Measurements from ENCODE around the gene PHF13. TPM values are rescaled to one million over a fixed set of nuclear protein-coding genes. Genes with fewer than 3 reads are reported as not detected.
"Not testable (repeated sequence)": the region's sequence is repeated elsewhere in the genome, so short reads cannot be mapped to it uniquely, and the experiment has no call there.

Gene PHF13
- total RNA-seq, 1 donor from 2014 or later: 18.8 TPM

GRCh38 chr1:6632588-6633514 is 19.3 kb downstream of the PHF13 start:
- peaks cover 25% of the 10 kb centered on the region for H3K36me3 Mint-ChIP-seq (ENCODE audit: low read depth)
- H3K4me1 Mint-ChIP-seq (ENCODE audit: low read depth): peaks cover under 1% of the 10 kb centered on the region

GRCh38 chr1:6634371-6635052 is 21.0 kb downstream of the PHF13 start:
- H3K36me3 Mint-ChIP-seq (ENCODE audit: low read depth): peaks cover 24% of the 10 kb centered on the region
- intact Hi-C loops (cut with micrococcal nuclease): no loop called here

More at GRCh38 chr1:6632588-6633514, 19.3 kb downstream of the PHF13 start:
- no peak overlapping the region for H3K4me3 Mint-ChIP-seq
- H3K27me3 Mint-ChIP-seq (ENCODE audit: insufficient read depth): no peaks in the 10 kb centered on the region
- H3K27ac Mint-ChIP-seq: no peak overlapping the region
- no peaks in the 10 kb centered on the region for H3K9me3 Mint-ChIP-seq
- no peak for DNase-seq (ENCODE audit: low spot score)
- intact Hi-C loops (cut with micrococcal nuclease): no loop called here

GRCh38 chr1:6635161-6635909 is 21.8 kb downstream of the PHF13 start:
- no peak overlapping the region for H3K4me3 Mint-ChIP-seq
- no peaks in the 10 kb centered on the region for H3K27me3 Mint-ChIP-seq (ENCODE audit: insufficient read depth)
- H3K9me3 Mint-ChIP-seq: no peaks in the 10 kb centered on the region
- peaks cover 20% of the 10 kb centered on the region for H3K36me3 Mint-ChIP-seq (ENCODE audit: low read depth)
- DNase-seq (ENCODE audit: low spot score): no peak
- intact Hi-C loops (cut with micrococcal nuclease): no loop called here
- no peaks in the 10 kb centered on the region for H3K4me1 Mint-ChIP-seq (ENCODE audit: low read depth)
- H3K27ac Mint-ChIP-seq: no peak overlapping the region

More at GRCh38 chr1:6634371-6635052, 21.0 kb downstream of the PHF13 start:
- no peak overlapping the region for H3K27ac Mint-ChIP-seq
- no peaks in the 10 kb centered on the region for H3K27me3 Mint-ChIP-seq (ENCODE audit: insufficient read depth)
- H3K4me3 Mint-ChIP-seq: no peak overlapping the region
- no peaks in the 10 kb centered on the region for H3K4me1 Mint-ChIP-seq (ENCODE audit: low read depth)
- no peaks in the 10 kb centered on the region for H3K9me3 Mint-ChIP-seq
- no peak for DNase-seq (ENCODE audit: low spot score)

- no peak for DNase-seq (ENCODE audit: low spot score)
- no peaks in the 10 kb centered on the region for H3K27me3 Mint-ChIP-seq (ENCODE audit: insufficient read depth)
- H3K36me3 Mint-ChIP-seq (ENCODE audit: low read depth): peaks cover 19% of the 10 kb centered on the region
- no peak overlapping the region for H3K4me3 Mint-ChIP-seq
- no peaks in the 10 kb centered on the region for H3K9me3 Mint-ChIP-seq
- H3K27ac Mint-ChIP-seq: no peak overlapping the region
- intact Hi-C loops (cut with micrococcal nuclease): no loop called here
- no peaks in the 10 kb centered on the region for H3K4me1 Mint-ChIP-seq (ENCODE audit: low read depth)
These were observed 22.6 kb downstream of the PHF13 start for GRCh38 chr1:6635910-6636760.

GRCh38 chr1:6636778-6637177 is 23.2 kb downstream of the PHF13 start:
- intact Hi-C loops (cut with micrococcal nuclease); H3K27me3 Mint-ChIP-seq (ENCODE audit: insufficient read depth); H3K4me3 Mint-ChIP-seq; H3K4me1 Mint-ChIP-seq (ENCODE audit: low read depth); DNase-seq (ENCODE audit: low spot score); H3K9me3 Mint-ChIP-seq; H3K27ac Mint-ChIP-seq: not testable (repeated sequence)
- peaks cover 21% of the 10 kb centered on the region for H3K36me3 Mint-ChIP-seq (ENCODE audit: low read depth)

GRCh38 chr1:6637770-6638169 is 24.2 kb downstream of the PHF13 start:
- no peaks in the 10 kb centered on the region for H3K27me3 Mint-ChIP-seq (ENCODE audit: insufficient read depth)
- no peak overlapping the region for H3K4me3 Mint-ChIP-seq
- DNase-seq (ENCODE audit: low spot score): no peak
- no peaks in the 10 kb centered on the region for H3K9me3 Mint-ChIP-seq
- H3K36me3 Mint-ChIP-seq (ENCODE audit: low read depth): peaks cover 27% of the 10 kb centered on the region
- no peaks in the 10 kb centered on the region for H3K4me1 Mint-ChIP-seq (ENCODE audit: low read depth)
- no peak overlapping the region for H3K27ac Mint-ChIP-seq
- intact Hi-C loops (cut with micrococcal nuclease): no loop called here

GRCh38 chr1:6638226-6638625 is 24.7 kb downstream of the PHF13 start:
- Mint-ChIP-seq H3K9me3 (no peaks in the 10 kb centered on the region), H3K27ac (no peak overlapping the region), H3K36me3 (ENCODE audit: low read depth) (peaks cover 28% of the 10 kb centered on the region), H3K4me1 (ENCODE audit: low read depth) (no peaks in the 10 kb centered on the region), H3K27me3 (ENCODE audit: insufficient read depth) (no peaks in the 10 kb centered on the region), H3K4me3 (no peak overlapping the region)
- no peak for DNase-seq (ENCODE audit: low spot score)
- intact Hi-C loops (cut with micrococcal nuclease): no loop called here

GRCh38 chr1:6640867-6641266 is 27.3 kb downstream of the PHF13 start:
- H3K27ac Mint-ChIP-seq; intact Hi-C loops (cut with micrococcal nuclease); H3K4me1 Mint-ChIP-seq (ENCODE audit: low read depth); H3K4me3 Mint-ChIP-seq; H3K9me3 Mint-ChIP-seq; H3K27me3 Mint-ChIP-seq (ENCODE audit: insufficient read depth); DNase-seq (ENCODE audit: low spot score): not testable (repeated sequence)
- peaks cover 31% of the 10 kb centered on the region for H3K36me3 Mint-ChIP-seq (ENCODE audit: low read depth)

- Mint-ChIP-seq H3K9me3 (no peaks in the 10 kb centered on the region), H3K27ac (no peak overlapping the region), H3K27me3 (ENCODE audit: insufficient read depth) (no peaks in the 10 kb centered on the region), H3K4me1 (ENCODE audit: low read depth) (peaks cover 7% of the 10 kb centered on the region), H3K4me3 (no peak overlapping the region), H3K36me3 (ENCODE audit: low read depth) (peaks cover 19% of the 10 kb centered on the region)
- DNase-seq (ENCODE audit: low spot score): no peak
- intact Hi-C loops (cut with micrococcal nuclease): no loop called here
These were observed 31.5 kb downstream of the PHF13 start for GRCh38 chr1:6645018-6645417.

- H3K36me3 Mint-ChIP-seq (ENCODE audit: low read depth): peaks cover 19% of the 10 kb centered on the region
- peaks cover 7% of the 10 kb centered on the region for H3K4me1 Mint-ChIP-seq (ENCODE audit: low read depth)
- H3K27me3 Mint-ChIP-seq (ENCODE audit: insufficient read depth): no peaks in the 10 kb centered on the region
- H3K4me3 Mint-ChIP-seq: no peak overlapping the region
- no peak overlapping the region for H3K27ac Mint-ChIP-seq
- H3K9me3 Mint-ChIP-seq: no peaks in the 10 kb centered on the region
- intact Hi-C loops (cut with micrococcal nuclease): loop anchor here (1.0 kb wide), 3 partner anchors 44 to 160 kb away; partner anchors contain the start of genes KLHL21 and NOL9
- DNase-seq (ENCODE audit: low spot score): no peak
These were observed 33.1 kb downstream of the PHF13 start for GRCh38 chr1:6646499-6647148.

- Mint-ChIP-seq H3K9me3 (no peaks in the 10 kb centered on the region), H3K4me1 (ENCODE audit: low read depth) (peaks cover 7% of the 10 kb centered on the region), H3K36me3 (ENCODE audit: low read depth) (peaks cover 17% of the 10 kb centered on the region), H3K4me3 (no peak overlapping the region), H3K27ac (no peak overlapping the region), H3K27me3 (ENCODE audit: insufficient read depth) (no peaks in the 10 kb centered on the region)
- intact Hi-C loops (cut with micrococcal nuclease): no loop called here
- no peak for DNase-seq (ENCODE audit: low spot score)
These were observed 35.0 kb downstream of the PHF13 start for GRCh38 chr1:6648556-6648955.

- Mint-ChIP-seq H3K9me3 (no peaks in the 10 kb centered on the region), H3K4me1 (ENCODE audit: low read depth) (no peaks in the 10 kb centered on the region), H3K27me3 (ENCODE audit: insufficient read depth) (no peaks in the 10 kb centered on the region), H3K36me3 (ENCODE audit: low read depth) (peaks cover 9% of the 10 kb centered on the region), H3K4me3 (no peak overlapping the region), H3K27ac (no peak overlapping the region)
- intact Hi-C loops (cut with micrococcal nuclease): no loop called here
- DNase-seq (ENCODE audit: low spot score): no peak
These were observed 38.4 kb downstream of the PHF13 start for GRCh38 chr1:6651909-6652308.

Data from activated T-helper 1 cell treated with anti-CD3 and anti-CD28 coated beads, Interleukin-12 subunit alpha, Interleukin-12 subunit beta, Interleukin-2, Interleukin-4 antibody, amounts not matched to agents 30 ng/mL and 10 ng/mL and 1 ng/mL, durations not matched to agents 14 hours and 24 hours and 36 hours (primary cell).